ENCODE measurements around the gene CDX1. TPM values are rescaled to one million over a fixed set of nuclear protein-coding genes. Genes with fewer than 3 reads are reported as not detected.

Gene CDX1
- polyA plus RNA-seq (ENCODE audit: insufficient read length in 3 of 3) = under 1 TPM; 0.54 to 0.89 (median 0.62) TPM

DNA sequence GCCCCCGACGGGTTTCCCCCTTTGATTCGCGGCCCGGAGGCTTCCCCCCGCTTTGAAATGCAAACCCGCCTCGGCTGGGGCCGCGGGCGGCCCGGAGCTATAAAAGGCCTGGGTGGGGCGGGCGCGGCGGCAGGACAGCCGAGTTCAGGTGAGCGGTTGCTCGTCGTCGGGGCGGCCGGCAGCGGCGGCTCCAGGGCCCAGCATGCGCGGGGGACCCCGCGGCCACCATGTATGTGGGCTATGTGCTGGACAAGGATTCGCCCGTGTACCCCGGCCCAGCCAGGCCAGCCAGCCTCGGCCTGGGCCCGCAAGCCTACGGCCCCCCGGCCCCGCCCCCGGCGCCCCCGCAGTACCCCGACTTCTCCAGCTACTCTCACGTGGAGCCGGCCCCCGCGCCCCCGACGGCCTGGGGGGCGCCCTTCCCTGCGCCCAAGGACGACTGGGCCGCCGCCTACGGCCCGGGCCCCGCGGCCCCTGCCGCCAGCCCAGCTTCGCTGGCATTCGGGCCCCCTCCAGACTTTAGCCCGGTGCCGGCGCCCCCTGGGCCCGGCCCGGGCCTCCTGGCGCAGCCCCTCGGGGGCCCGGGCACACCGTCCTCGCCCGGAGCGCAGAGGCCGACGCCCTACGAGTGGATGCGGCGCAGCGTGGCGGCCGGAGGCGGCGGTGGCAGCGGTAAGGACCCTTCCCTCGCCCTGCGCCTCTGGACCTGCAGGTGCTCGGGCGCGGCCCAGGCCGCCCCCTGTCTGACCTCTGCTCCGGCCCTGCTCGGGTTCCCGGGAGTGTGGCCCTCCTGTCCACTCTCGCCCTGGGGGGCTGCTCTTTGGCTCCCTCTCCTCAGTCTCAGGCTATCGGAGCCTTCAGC lies at the start of gene CDX1:
TSS of gene CDX1 (plus strand) at position 129 of the 862 bp plus-strand sequence. CDS start at position 228, 99 bp downstream.
- DNase-seq (ENCODE audit: low read depth in 3 of 3, low spot score in 2 of 3) = no peak

DNA sequence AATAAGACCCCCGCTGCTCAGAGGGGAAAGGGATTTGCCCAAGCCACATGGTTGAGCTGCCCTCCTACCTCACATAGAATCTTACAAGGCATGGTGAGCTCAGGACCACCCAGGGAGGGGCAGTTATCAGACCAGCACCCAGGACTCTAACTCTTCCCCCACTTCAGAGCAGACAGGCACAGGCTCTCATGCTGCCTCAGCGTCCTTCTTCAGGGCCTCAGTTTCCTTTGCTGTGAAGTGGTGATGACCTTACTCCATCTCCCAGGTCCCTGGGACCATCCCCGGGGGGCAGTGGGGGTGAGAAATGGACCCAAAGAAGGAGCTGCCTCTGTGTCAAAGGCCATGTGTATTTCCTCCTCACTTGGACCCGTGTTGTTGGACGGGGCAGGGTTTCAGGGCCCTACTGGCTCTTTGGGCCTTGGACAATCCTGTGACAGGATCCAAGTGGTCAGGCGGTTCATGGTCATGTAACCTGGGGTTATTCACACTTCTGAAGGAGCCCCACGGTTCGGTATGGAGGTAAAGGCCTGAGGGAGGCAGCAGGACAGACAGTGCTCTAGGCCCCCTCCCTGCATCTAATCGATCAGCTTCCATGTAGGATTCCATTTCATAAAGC lies 48.5 kb upstream of the CDX1 start:
- DNase-seq (ENCODE audit: low read depth in 3 of 3, low spot score in 2 of 3) = no peak

DNA sequence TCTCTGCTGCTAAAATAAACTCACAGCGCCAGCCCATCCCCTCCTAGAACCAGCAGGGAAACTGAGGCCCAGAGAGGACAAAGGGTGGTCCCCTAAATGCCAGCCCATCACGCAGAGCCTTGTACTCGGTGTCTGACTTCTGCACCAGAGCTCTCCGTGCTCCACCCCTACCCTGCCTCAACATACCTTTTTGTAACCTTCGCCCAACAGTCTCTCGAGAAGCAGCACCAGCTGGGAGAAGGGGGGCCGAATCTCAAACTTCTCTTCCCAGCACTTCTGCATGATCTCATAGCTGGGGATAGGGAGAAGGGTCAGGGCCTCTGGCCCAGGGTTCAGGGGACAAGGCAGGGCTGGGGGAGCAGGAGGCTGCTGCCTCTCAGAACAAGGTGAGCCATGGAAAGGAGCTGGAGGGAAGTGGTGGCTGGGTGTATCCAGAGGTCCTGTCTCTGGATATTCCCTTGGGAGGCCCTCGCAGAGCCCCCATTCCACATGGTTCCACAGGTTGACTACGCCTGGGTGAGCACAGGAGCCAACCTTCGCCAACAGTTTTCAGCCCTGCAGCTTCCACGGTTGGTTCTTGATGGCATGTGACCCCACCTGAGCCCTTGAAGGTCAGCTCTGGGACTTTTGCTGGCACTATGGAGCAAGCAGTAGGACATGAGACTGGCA lies 47.9 kb upstream of the CDX1 start:
- no peak for DNase-seq (ENCODE audit: low read depth in 3 of 3, low spot score in 2 of 3)

DNA sequence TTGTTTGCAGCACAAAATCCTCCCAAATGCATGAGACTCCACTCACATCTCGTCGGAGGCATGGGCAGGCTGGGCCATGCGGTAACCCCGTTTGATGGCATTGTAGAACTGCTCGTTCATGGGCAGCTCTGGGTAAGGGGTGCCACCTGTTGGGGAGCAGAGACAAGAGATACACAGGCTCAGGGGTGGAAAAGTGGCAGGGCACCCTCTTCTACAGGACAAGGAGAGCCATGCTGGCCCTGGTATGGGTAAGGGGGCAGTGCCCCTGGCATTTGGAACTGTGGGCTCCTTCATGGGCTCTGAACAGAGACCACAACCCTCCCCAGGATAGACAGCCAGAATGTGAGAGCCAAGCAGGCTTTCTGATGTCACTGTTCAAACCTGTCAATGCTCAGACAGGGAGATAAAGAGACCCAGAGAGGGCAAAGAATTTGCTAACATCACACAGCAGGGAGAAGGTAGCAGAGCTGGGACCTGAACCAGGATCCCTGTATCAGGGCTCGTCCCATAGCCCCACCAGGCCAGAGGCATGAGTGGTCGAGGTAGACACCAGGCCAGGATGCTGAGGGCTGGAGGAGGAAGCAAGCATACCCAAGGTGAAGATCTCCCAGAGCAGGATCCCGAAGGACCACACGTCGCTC lies 47.0 kb upstream of the CDX1 start:
- no peak for DNase-seq (ENCODE audit: low read depth in 3 of 3, low spot score in 2 of 3)

DNA sequence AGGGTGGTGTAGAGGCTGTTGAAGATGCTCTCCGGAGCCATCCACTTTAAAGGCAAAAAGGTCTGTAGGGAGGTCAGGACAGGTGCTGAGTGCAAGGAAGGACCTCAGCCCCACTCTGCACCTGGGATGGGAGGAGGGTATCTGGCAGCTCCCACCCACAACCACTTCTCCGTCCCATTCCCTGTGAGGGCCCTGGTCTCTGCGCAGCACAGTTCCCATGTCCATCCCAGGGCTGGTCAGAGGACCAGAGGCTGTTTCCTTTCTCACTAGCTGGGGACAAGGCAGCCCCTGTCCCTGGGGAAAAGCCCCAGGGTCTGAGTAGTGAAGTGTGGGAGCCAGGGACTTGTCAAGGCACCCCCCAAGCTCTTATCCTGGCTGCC lies 46.5 kb upstream of the CDX1 start:
- DNase-seq (ENCODE audit: low read depth in 3 of 3, low spot score in 2 of 3) = no peak

DNA sequence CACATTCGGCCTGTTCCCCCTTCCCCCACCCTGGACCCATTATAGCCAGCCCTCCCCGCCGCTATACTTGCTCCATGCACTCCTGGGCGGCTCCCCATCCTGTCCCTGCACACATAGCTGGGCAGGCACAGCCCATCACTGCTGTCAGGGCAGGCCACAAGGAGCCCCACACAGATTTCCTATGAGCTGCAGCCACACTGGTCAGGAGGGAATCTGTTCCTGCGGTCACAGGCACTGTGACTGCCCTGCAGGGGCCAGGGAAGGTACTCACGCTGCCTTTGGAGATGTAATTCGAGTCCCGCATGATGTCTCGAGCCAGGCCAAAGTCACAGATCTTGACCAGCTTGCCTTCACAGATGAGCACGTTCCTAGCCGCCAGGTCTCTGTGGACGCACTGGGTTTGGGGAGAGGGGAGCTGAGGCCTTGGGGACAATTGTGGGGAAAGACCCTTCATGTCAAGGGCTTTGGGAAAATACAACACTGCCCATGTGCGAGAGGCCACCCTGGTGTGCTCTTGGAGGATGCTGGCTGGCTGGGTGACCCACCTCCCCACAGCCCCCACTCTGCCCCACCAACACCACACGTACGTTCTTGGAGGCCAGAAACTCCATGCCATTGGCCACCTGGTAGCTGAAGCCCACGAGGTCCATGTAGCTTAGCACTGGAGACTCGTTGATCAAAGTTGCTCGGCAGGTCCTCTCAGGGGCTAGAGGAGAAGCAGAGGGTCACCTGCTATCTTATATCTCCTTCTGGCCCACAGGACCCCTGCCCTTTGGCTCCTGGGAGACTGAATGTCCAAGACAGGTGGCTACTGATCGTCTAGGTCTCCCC lies 45.7 kb upstream of the CDX1 start:
- no peak for DNase-seq (ENCODE audit: low read depth in 3 of 3, low spot score in 2 of 3)

DNA sequence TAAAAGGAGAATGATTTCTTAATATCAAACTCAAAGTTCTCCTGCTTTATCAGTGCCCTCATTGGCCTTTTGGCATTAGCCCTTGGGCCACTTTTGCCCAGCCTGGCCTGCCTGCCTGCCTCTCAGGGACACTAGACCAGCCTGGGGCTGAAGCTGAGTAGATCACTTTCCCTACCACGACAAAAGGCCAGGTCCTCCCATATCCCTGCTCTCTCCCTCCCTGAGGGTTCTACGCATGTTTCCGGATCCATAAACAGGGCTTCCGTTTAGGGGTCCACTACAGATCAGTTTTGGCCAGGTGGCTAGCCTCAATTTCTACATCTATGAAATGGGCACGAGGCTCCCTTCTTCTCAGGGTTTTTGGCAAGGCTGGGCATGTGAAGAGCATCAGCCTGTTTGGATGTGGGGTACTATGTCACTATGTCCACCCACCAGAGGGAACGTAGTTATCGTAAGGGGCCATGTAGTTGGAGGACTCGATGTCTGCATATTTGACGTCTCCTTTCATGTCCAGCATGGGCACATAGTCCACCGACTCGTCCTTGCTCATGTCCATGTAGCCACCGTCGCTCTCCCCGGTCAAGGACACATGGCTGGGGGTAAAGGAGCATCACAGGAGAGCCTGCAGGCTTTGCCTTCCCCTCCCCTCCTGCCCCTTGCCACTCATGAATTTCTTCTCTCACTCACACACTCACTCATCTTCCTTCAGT lies 45.0 kb upstream of the CDX1 start:
- no peak for DNase-seq (ENCODE audit: low read depth in 3 of 3, low spot score in 2 of 3)

DNA sequence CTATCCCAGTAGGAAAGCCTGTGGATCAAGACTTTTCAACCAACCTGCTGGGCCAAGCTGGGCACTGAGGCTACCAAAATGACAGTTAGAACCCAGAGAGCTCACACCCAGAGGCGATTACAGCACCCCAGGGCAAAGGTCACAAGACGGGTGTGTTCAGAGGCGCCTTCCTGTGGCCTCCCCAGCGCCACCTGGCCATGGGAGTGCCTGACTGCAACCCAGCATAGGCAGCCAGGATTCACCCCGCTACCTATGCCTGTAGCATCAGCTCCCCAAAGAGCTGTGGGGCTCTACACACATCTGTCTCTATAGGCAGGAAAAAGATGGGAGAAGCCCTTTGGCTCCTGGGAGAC lies 44.4 kb upstream of the CDX1 start:
- no peak for DNase-seq (ENCODE audit: low read depth in 3 of 3, low spot score in 2 of 3)

DNA sequence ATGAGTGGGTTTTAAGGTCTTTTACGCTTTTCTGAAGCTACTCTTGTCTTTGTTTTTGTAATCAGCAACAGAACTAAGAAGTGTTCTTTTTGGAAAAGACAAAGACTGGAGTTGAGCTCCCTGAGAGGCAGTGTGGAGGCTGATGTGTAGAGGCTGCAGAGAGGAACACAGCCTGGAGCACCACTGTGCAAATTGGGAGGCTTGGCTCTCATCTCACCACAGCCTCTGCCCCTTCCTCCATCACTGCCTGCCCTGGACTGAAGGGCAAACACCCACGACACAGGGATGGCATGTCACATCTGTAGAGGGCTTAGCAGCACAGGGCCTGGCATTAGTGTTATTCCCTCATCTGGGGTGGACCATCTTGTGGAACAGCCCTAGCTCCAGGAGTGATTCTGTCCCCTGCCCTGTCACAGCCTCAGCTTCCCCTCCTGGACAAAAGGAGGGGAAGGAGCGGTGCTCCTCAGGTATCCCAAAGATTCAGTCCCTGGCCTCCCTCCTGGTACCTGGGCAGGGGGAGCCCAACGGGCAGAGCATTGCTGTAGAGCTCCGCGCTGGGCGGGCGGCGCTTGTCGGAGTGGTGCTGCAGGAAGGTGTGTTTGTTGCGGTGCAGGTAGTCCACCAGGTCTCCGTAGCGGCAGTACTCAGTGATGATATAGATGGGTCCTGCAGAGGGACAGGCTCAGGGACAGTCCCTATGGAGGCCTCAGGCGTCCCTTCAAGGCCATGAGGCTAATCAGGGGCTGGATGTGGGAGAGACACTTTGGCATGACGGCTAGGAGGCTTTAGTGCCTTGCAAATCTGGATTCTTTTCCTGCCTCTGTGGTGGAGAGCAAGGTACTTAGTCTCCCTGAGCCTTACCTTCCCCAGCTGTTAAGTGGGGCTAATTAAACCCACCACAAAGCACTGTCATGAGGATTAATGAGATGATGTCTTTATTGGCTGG lies 43.8 kb upstream of the CDX1 start:
- DNase-seq (ENCODE audit: low read depth in 3 of 3, low spot score in 2 of 3) = no peak

DNA sequence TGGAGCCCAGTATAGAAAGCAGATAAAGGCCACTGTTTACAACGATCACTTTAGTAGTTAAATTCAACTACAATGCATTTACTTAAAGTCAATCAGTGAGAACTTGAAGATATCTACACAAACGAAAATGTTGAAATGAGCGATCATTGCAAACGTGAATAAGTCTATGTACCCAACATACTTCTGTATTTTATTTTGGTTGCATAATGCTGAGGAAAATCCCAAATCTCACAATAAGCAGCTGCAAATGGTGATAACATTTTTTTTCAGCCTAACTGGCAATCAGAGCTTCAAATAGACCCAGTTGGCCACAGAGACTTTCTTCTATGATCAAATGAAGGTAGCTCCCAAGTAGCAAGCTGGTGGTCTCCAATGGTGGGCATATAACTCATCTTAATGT lies 43.0 kb upstream of the CDX1 start:
- no peak for DNase-seq (ENCODE audit: low read depth in 3 of 3, low spot score in 2 of 3)

DNA sequence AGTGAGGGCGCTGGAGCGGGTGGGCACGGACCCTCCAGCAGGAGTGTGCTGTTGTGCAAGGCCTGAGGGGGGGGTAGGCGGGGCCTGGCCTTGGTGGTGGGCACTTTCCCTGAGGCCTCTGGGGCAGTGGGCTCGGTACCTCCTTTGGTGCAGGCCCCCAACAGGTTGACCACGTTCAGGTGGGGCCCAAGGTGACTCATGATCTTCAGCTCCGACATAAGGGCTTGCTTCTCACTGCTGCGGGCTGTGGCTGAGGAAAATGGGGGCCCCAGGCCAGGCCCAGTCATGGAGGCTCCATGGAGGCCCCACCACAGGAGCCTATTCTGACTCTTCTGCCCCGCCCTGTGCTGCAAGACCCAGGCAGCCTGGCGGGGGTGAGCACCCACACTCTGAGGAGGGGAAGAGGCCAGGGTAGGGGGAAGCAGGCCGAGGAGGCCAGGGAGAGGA lies 42.4 kb upstream of the CDX1 start:
- DNase-seq (ENCODE audit: low read depth in 3 of 3, low spot score in 2 of 3) = no peak

DNA sequence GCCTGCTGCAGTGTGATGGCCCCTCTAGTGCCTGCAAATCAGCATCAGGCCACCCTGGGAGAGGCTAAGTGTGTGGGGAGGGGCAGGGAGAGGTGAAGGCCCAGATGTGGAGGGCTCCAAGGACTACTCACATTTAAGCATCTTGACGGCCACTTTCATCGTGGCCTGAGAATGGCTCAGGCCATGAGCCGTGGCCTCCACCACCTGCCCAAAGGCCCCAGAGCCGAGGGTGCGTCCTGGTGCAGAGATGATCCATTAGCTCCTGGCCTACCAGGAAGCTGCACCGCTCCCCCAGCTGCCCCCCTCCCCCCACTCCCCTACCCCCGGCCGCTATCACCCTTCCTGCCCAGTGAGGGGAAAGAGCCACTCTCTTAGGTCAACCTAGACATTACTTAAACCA lies 42.0 kb upstream of the CDX1 start:
- DNase-seq (ENCODE audit: low read depth in 3 of 3, low spot score in 2 of 3) = no peak

DNA sequence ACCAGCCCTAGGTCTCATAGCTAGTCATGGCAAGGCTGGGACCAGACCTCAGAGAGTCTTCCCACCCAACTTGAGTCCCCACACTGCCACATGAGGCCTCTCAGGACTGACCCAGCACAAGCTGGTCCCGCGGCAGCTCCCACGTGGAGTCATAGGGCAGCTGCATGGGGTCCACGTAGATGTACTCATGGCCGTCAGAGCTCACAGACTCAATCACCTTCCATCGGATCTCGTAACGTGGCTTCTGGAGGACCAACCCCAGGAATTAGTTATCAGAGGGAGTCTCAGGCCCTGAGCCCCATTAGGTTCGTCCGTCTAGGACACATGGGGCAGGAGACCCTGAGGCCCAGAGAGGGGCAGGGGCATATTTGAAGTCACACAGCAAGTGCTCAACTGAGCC lies 41.2 kb upstream of the CDX1 start:
- no peak for DNase-seq (ENCODE audit: low read depth in 3 of 3, low spot score in 2 of 3)

DNA sequence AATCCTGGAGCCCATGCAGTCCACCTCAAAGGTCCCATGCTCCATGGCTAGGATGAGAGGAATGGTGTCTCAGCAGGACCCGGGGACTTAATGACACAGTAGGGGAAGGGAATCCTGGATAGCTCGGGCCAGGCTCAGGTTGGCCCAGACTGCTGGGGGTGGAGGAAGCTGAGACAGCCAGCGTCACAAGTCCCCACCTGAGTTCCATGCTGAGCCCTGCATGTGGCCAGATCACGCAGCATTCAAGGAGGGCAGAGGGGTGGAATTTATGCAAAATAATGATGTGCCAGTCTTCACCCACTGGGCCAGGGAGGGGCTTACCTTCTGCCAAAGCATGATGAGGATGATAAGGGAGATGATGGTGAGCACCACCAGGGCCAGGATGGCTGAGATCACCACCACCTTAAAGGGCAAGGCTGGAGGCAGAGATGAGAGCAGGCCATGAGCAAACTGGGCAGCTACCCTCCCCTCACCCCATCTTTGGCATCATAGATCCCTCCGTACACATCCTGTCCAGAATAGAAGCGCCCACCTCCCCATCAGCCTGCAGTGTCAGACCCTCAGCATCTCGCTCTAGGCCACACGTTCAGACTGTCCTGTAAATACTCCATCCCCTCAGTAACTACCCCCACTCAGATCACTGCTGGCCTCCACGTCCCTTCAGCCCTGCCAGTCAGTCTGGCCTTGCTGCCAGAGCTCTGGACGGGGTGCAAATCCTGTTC lies 40.2 kb upstream of the CDX1 start:
- no peak for DNase-seq (ENCODE audit: low read depth in 3 of 3, low spot score in 2 of 3)

DNA sequence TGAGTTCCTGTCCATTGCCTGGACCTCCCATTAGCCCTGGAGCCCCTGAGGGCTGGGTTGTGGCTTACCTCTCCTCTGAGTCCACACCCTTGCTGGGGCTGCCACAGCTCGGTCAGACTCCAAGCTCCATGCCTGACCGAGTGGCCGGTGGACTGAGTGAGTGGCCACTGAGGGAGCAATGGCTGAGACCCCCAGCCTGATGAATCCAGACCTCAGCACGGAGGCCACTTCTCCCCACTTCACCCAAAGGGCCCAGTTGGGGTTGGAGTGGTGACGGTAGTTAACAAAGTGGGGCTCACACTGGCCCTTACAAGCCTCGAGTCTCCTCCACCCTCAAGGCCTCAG lies 39.7 kb upstream of the CDX1 start:
- DNase-seq (ENCODE audit: low read depth in 3 of 3, low spot score in 2 of 3) = no peak

DNA sequence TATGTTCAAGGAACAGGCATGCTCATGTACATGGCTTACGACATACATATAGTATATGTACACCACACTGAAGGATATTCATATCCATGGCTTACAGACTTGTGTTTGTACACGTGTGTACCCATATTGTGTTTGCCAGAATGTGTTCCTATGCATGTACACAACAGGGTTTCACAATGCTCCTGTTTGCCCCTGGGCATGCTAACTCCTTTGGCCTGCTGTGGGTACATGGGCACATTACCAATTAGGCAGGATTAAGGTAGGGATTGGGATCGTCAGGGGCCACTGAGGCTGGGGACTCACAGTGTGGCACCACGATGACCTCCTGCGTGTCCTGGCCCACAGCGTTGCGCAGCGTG lies 37.1 kb upstream of the CDX1 start:
- no peak for DNase-seq (ENCODE audit: low read depth in 3 of 3, low spot score in 2 of 3)

DNA sequence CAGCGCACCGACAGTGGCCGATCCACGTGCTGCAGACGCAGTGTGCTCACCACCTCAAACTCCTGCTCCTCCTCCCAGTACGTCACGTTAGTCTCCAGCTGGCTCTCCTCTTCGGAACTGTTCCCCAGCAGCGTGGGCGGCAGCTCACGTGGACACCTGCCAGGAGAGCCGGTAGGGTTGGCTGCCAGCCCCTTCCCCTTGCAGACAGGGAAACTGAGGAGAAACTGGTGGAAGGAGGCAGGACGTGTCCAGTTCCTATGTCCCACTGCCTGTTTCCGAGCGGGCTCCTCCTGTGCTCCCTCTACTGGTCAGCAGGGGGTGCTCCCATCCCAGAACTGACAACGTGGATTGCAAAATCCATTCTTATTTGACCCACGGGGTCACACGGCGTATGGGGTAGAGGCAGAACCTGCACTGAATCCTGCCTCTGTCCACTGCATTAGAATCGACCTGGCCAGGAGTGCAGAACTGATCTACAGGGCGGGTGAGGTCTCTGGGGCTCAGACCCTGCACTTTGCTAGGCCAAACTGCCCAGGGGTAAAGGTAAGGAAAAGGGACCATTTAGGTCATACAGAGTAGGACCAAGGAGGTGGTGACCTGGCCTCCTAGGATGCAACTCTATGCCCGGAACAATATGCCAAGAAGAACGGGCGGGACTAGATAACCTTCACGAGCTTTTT lies 36.6 kb upstream of the CDX1 start:
- DNase-seq (ENCODE audit: low read depth in 3 of 3, low spot score in 2 of 3) = no peak

DNA sequence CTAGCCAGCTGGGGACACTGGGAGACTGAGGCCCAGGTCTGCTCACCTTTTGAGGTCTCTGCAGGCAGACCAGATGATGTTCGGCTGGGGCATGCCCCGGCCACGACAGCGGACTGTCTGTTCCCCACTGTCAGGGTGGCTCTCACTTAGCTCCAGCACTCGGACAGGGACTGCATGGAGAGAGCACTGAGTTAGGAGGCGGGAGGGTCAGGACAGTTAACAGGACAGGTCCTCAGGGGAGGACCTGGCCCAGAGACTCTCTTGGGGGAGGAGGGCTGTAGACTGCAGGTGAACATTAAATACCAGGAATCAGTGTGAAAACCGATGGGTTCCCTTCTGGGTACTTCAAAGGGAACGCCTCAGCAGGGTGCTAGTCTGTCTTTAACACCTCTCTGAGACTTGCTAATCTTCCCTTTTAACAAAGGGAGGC lies 36.1 kb upstream of the CDX1 start:
- DNase-seq (ENCODE audit: low read depth in 3 of 3, low spot score in 2 of 3) = no peak
